SK-N-SH treated with all-trans-retinoic acid at 6 μM for 48 hours (cell line): Measurements from ENCODE around the gene TTC7B.

ENCODE experiments used
- ARNTL ChIP-seq: fragments of 450-650 bp; formaldehyde crosslinking; IDR thresholded peaks from 2 replicates; pipeline ENCODE4 v1.5.0; 2020; ENCODE audit warnings: low read depth, mild to moderate bottlenecking, moderate library complexity, borderline replicate concordance
- BACH2 ChIP-seq: fragments of 250-450 bp; sonication (Bioruptor Pico); IDR thresholded peaks from 2 replicates; pipeline ENCODE4 v1.9.0; 2021; ENCODE audit warnings: mild to moderate bottlenecking, borderline replicate concordance
- CSDC2 ChIP-seq: fragments of 250-450 bp; sonication (Bioruptor Pico); IDR thresholded peaks from 2 replicates; pipeline ENCODE4 v1.5.0; 2020; ENCODE audit warnings: mild to moderate bottlenecking, moderate library complexity
- RARB ChIP-seq: fragments of 250-450 bp; sonication (Bioruptor Pico); IDR thresholded peaks from 2 replicates; pipeline ENCODE4 v1.8.0; 2021; ENCODE audit warnings: mild to moderate bottlenecking, moderate library complexity
- SNAI2 ChIP-seq: fragments of 250-450 bp; sonication (Bioruptor Pico); IDR thresholded peaks from 2 replicates; pipeline ENCODE4 v1.5.0; 2020; ENCODE audit warnings: mild to moderate bottlenecking, moderate library complexity
- TCF4 ChIP-seq: fragments of 250-450 bp; sonication (Bioruptor Pico); IDR thresholded peaks from 2 replicates; pipeline ENCODE4 v1.8.0; 2021; ENCODE audit warnings: mild to moderate bottlenecking, moderate library complexity, borderline replicate concordance
- ZFP30 ChIP-seq: fragments of 450-650 bp; formaldehyde crosslinking; IDR thresholded peaks from 2 replicates; pipeline ENCODE4 v1.5.0; 2022; ENCODE audit warnings: mild to moderate bottlenecking, moderate library complexity
- ZNF70 ChIP-seq: fragments of 450-650 bp; formaldehyde crosslinking; IDR thresholded peaks from 2 replicates; pipeline ENCODE4 v1.5.0; 2020; ENCODE audit warnings: mild to moderate bottlenecking, moderate library complexity
- ZNF8 ChIP-seq: fragments of 450-650 bp; formaldehyde crosslinking; IDR thresholded peaks from 2 replicates; pipeline ENCODE4 v1.5.0; 2020; ENCODE audit warnings: mild to moderate bottlenecking, moderate library complexity
- TF ChIP-seq, protein P1 (sequence below): fragments of 250-450 bp; sonication (Bioruptor Pico); IDR thresholded peaks from 2 replicates; pipeline ENCODE4 v1.5.1; 2020; ENCODE audit warnings: low read depth, mild to moderate bottlenecking, moderate library complexity
- TF ChIP-seq, protein P2 (sequence below): fragments of 250-450 bp; sonication (Bioruptor Pico); IDR thresholded peaks from 2 replicates; pipeline ENCODE4 v1.8.0; 2020; ENCODE audit warnings: mild to moderate bottlenecking, moderate library complexity, borderline replicate concordance
- TF ChIP-seq, protein P3 (sequence below): fragments of 250-450 bp; sonication (Bioruptor Pico); IDR thresholded peaks from 2 replicates; pipeline ENCODE4 v1.8.0; 2021; ENCODE audit warnings: low read depth, mild to moderate bottlenecking, moderate library complexity, borderline replicate concordance
- TF ChIP-seq, protein P4 (sequence below): fragments of 250-450 bp; sonication (Bioruptor Pico); IDR thresholded peaks from 2 replicates; pipeline ENCODE4 v1.5.0; 2020; ENCODE audit warnings: mild to moderate bottlenecking, moderate library complexity

DNA sequence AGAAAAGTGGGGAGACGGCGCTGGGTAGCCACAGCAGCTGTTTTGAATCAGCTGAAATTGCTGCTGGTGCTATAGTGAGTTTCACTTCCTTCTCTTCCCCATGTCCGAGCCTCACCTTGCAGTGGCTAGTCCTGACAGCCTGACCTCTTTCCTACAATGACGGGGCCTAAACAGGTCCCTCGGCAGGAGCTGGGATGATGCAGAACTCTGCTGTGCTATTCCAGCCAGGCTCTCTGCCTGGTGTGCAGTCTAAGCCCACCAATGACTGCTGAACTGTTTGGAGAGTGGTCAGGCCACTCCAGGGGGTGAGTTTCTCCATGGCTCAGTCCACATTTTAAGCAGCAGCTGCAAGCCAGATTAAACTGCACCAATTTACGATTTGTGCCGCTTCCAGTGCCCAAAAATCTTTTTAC, 207.3 kb downstream of the TTC7B start:
- TF ChIP-seq, protein P1, sequence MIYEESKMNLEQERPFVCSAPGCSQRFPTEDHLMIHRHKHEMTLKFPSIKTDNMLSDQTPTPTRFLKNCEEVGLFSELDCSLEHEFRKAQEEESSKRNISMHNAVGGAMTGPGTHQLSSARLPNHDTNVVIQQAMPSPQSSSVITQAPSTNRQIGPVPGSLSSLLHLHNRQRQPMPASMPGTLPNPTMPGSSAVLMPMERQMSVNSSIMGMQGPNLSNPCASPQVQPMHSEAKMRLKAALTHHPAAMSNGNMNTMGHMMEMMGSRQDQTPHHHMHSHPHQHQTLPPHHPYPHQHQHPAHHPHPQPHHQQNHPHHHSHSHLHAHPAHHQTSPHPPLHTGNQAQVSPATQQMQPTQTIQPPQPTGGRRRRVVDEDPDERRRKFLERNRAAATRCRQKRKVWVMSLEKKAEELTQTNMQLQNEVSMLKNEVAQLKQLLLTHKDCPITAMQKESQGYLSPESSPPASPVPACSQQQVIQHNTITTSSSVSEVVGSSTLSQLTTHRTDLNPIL: no peak
- no peak for TF ChIP-seq ZFP30
- TF ChIP-seq, protein P2, sequence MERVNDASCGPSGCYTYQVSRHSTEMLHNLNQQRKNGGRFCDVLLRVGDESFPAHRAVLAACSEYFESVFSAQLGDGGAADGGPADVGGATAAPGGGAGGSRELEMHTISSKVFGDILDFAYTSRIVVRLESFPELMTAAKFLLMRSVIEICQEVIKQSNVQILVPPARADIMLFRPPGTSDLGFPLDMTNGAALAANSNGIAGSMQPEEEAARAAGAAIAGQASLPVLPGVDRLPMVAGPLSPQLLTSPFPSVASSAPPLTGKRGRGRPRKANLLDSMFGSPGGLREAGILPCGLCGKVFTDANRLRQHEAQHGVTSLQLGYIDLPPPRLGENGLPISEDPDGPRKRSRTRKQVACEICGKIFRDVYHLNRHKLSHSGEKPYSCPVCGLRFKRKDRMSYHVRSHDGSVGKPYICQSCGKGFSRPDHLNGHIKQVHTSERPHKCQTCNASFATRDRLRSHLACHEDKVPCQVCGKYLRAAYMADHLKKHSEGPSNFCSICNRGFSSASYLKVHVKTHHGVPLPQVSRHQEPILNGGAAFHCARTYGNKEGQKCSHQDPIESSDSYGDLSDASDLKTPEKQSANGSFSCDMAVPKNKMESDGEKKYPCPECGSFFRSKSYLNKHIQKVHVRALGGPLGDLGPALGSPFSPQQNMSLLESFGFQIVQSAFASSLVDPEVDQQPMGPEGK (CRISPR knock-in tag): no peak
- no peak for TF ChIP-seq ZNF70 (CRISPR knock-in tag)
- TF ChIP-seq BACH2 (CRISPR knock-in tag): no peak
- no peak for TF ChIP-seq ZNF8
- TF ChIP-seq TCF4 (CRISPR knock-in tag): no peak
- no peak for TF ChIP-seq ARNTL (CRISPR knock-in tag)
- TF ChIP-seq, protein P3, sequence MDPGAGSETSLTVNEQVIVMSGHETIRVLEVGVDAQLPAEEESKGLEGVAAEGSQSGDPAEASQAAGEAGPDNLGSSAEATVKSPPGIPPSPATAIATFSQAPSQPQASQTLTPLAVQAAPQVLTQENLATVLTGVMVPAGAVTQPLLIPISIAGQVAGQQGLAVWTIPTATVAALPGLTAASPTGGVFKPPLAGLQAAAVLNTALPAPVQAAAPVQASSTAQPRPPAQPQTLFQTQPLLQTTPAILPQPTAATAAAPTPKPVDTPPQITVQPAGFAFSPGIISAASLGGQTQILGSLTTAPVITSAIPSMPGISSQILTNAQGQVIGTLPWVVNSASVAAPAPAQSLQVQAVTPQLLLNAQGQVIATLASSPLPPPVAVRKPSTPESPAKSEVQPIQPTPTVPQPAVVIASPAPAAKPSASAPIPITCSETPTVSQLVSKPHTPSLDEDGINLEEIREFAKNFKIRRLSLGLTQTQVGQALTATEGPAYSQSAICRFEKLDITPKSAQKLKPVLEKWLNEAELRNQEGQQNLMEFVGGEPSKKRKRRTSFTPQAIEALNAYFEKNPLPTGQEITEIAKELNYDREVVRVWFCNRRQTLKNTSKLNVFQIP (CRISPR knock-in tag): no peak
- no peak for TF ChIP-seq RARB (CRISPR knock-in tag)
- TF ChIP-seq, protein P4, sequence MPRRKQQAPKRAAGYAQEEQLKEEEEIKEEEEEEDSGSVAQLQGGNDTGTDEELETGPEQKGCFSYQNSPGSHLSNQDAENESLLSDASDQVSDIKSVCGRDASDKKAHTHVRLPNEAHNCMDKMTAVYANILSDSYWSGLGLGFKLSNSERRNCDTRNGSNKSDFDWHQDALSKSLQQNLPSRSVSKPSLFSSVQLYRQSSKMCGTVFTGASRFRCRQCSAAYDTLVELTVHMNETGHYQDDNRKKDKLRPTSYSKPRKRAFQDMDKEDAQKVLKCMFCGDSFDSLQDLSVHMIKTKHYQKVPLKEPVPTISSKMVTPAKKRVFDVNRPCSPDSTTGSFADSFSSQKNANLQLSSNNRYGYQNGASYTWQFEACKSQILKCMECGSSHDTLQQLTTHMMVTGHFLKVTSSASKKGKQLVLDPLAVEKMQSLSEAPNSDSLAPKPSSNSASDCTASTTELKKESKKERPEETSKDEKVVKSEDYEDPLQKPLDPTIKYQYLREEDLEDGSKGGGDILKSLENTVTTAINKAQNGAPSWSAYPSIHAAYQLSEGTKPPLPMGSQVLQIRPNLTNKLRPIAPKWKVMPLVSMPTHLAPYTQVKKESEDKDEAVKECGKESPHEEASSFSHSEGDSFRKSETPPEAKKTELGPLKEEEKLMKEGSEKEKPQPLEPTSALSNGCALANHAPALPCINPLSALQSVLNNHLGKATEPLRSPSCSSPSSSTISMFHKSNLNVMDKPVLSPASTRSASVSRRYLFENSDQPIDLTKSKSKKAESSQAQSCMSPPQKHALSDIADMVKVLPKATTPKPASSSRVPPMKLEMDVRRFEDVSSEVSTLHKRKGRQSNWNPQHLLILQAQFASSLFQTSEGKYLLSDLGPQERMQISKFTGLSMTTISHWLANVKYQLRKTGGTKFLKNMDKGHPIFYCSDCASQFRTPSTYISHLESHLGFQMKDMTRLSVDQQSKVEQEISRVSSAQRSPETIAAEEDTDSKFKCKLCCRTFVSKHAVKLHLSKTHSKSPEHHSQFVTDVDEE: no peak
- TF ChIP-seq SNAI2 (CRISPR knock-in tag): no peak
- no peak for TF ChIP-seq CSDC2
